PFSK-1 (cell line): ENCODE results near the gene KHNYN.

Experiments used
- FOXP2 ChIP-seq: optimal IDR thresholded peaks from 2 replicates; pipeline ENCODE3; 2011; ENCODE audit warnings: borderline replicate concordance, control low read depth, inconsistent platforms; ENCODE audit not compliant: insufficient read depth; ENCODE audit errors: extremely low read length, extremely low read depth
- POLR2AphosphoS5 ChIP-seq: IDR thresholded peaks from 2 replicates; pipeline ENCODE4 v1.6.1; 2012; ENCODE audit warnings: low read depth, mild to moderate bottlenecking, control low read depth, low read length, moderate library complexity
- REST ChIP-seq, 2 experiments: IDR thresholded peaks; 2 replicates each; pipeline versions ENCODE4 v1.6.1 to v1.8.0; 2011 to 2012; ENCODE audit warnings: low read depth in 2 of 2, low read length in 2 of 2, control low read depth in 1 of 2, inconsistent platforms in 1 of 2, mild to moderate bottlenecking in 1 of 2, moderate library complexity in 1 of 2; ENCODE audit not compliant: insufficient read depth in 1 of 2
- SIN3A ChIP-seq: IDR thresholded peaks from 2 replicates; pipeline ENCODE4 v1.6.1; 2012; ENCODE audit warnings: mild to moderate bottlenecking, low read length, moderate library complexity, borderline replicate concordance; ENCODE audit not compliant: insufficient read depth
- TAF1 ChIP-seq: IDR thresholded peaks from 2 replicates; pipeline ENCODE4 v1.6.1; 2012; ENCODE audit warnings: low read length, control low read depth, borderline replicate concordance; ENCODE audit not compliant: insufficient read depth

- no peak for TF ChIP-seq POLR2AphosphoS5
- TF ChIP-seq FOXP2 = no peak
- no peak for TF ChIP-seq TAF1
- no peak for TF ChIP-seq SIN3A
- no peak for TF ChIP-seq REST (IDR thresholded peaks at IDR 0.05; ENCODE audit: insufficient read depth in 1 of 2, low read depth in 2 of 2, low read length in 2 of 2)
Observed at GRCh38 chr14:24408764-24409163, 21.0 kb upstream of the KHNYN start.
